Retinal pigment epithelial cell (primary cell): ENCODE measurements around the gene ARHGAP18.

Experiments used
- DNase-seq: peaks from one replicate; pipeline ENCODE4 v3.0.0-alpha.2; 2010; ENCODE audit warnings: low read depth
- H3K4me3 ChIP-seq: 2 replicates; pipeline ENCODE4 v1.5.1; 2011; ENCODE audit warnings: mild to moderate bottlenecking, low read length, control low read depth, moderate library complexity
- CTCF ChIP-seq: conservative IDR thresholded peaks from 2 replicates; pipeline ENCODE4 v1.5.1; 2011; ENCODE audit warnings: low read depth, low read length, control low read depth, inconsistent platforms

ARHGAP18 gene

GRCh38 chr6:129663531-129663930 is 46.4 kb downstream of the ARHGAP18 start:
- TF ChIP-seq CTCF = no peak
- no peak overlapping the region for H3K4me3 ChIP-seq
- DNase-seq = no peak

GRCh38 chr6:129662980-129663431 is 47.0 kb downstream of the ARHGAP18 start:
- no peak overlapping the region for H3K4me3 ChIP-seq
- no peak for DNase-seq
- no peak for TF ChIP-seq CTCF

GRCh38 chr6:129662406-129662766 is 47.6 kb downstream of the ARHGAP18 start:
- no peak overlapping the region for H3K4me3 ChIP-seq
- TF ChIP-seq CTCF = no peak
- DNase-seq = no peak

GRCh38 chr6:129661536-129662405 is 48.2 kb downstream of the ARHGAP18 start:
- no peak for TF ChIP-seq CTCF
- no peak overlapping the region for H3K4me3 ChIP-seq
- DNase-seq = no peak

- H3K4me3 ChIP-seq = no peak overlapping the region
- DNase-seq = no peak
- no peak for TF ChIP-seq CTCF
Observed at GRCh38 chr6:129660346-129660676, 49.7 kb downstream of the ARHGAP18 start.

- TF ChIP-seq CTCF = no peak
- DNase-seq = no peak
- no peak overlapping the region for H3K4me3 ChIP-seq
Observed at GRCh38 chr6:129659590-129660345, 50.2 kb downstream of the ARHGAP18 start.
